Measurements from ENCODE around the gene CHMP2A.

Gene CHMP2A

GRCh38 chr19:58536852-58537798 is 17.8 kb downstream of the CHMP2A start:
- no peak for DNase-seq

GRCh38 chr19:58535857-58536256 is 19.0 kb downstream of the CHMP2A start:
- DNase-seq = no peak

GRCh38 chr19:58531034-58531840 is 23.7 kb downstream of the CHMP2A start:
- DNase-seq = no peak

- no peak for DNase-seq
These were observed 25.5 kb downstream of the CHMP2A start for GRCh38 chr19:58529405-58529804.

GRCh38 chr19:58522709-58523108 is 32.2 kb downstream of the CHMP2A start:
- no peak for DNase-seq

GRCh38 chr19:58521651-58522050 is 33.3 kb downstream of the CHMP2A start:
- no peak for DNase-seq

GRCh38 chr19:58520257-58520599 is 34.7 kb downstream of the CHMP2A start:
- no peak for DNase-seq

GRCh38 chr19:58519355-58520256 is 35.3 kb downstream of the CHMP2A start, which contains the start of gene ZBTB45:
ZBTB45 (minus strand) TSS chr19:58519810; CDS start chr19:58517673, 2,137 bp downstream.
- DNase-seq = peak; percentile 95

GRCh38 chr19:58519087-58519354 is 35.9 kb downstream of the CHMP2A start:
- peak; percentile 83 for DNase-seq

- no peak for DNase-seq
These were observed 36.4 kb downstream of the CHMP2A start for GRCh38 chr19:58518256-58519086.

GRCh38 chr19:58516964-58517833 is 37.7 kb downstream of the CHMP2A start:
- DNase-seq = no peak

GRCh38 chr19:58516246-58516836 is 38.6 kb downstream of the CHMP2A start:
- no peak for DNase-seq

- no peak for DNase-seq
These were observed 39.6 kb downstream of the CHMP2A start for GRCh38 chr19:58515259-58515658.

- no peak for DNase-seq
These were observed 40.3 kb downstream of the CHMP2A start for GRCh38 chr19:58514564-58515022.

- DNase-seq = peak; percentile 93
These were observed 41.0 kb downstream of the CHMP2A start for GRCh38 chr19:58513694-58514563.

- no peak for DNase-seq
These were observed 41.7 kb downstream of the CHMP2A start for GRCh38 chr19:58513213-58513693.

GRCh38 chr19:58511353-58512208 is 43.3 kb downstream of the CHMP2A start, which contains the start of gene SLC27A5:
SLC27A5 (minus strand) TSS chr19:58511992; CDS start chr19:58511955, 37 bp downstream.
- DNase-seq = no peak
